Activated CD4-positive, alpha-beta T cell treated with anti-CD3 and anti-CD28 coated beads, Interleukin-2, amount 50 U/mL, for 16 hours (primary cell): ENCODE measurements around the gene MARK2.

Experiments used
- DNase-seq: peaks from one replicate; pipeline ENCODE4 v3.0.0-alpha.2; 2020

MARK2 gene

GRCh38 chr11:63937713-63938478, 99.0 kb downstream of the MARK2 start:
- DNase-seq, result peak; percentile 23

DNA sequence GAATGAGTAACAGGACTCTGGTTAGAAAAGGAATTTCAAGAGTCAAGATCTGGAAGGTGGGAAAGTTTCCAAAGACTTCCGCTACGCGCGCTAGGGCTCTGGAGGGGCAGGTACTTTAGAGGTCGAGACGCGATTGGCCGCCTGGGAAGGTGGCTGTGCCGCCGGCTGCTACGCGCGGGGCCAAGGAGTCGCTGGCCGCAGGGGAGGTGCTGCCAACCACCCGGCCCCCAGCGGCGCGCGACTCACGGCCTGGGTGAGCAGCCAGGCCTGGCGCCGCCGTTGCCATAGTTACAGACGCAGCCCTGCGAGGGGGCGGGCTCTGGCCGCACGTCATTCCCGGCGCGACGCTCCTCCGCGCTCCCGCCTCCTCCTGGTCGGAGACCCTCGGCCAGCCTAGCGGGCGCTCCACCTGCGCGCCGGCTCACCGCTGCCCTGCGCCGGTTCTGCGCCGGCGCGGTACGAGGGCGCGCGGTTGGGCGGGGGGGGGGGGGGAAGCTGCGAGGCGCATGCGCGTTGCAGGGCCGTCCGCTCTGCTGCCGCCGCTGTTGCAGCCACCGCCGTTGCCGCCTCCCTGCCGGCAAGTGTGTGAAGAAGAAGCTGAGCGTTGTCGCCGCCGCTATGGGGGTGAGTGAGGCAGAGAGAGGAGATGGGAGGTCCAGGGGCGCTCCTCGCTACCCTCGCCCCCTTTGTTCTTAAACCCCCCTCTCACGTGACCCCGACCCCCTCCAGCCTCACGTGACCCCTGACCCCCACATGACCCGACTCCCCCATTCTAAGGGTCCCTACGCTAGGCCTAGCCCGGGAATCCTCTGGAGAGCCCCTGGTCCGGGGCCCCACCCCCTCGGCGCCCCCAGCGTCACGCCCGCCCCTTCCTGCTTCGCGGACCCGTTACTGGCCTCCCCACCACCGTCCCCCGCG, 99.8 kb downstream of the MARK2 start, which contains the start of gene NAA40:
Gene NAA40, plus strand, starts transcription at position 524 of the 918 bp plus-strand sequence. Its CDS starts 95 bp downstream, at position 619.
- DNase-seq, result peak; percentile 97

DNA sequence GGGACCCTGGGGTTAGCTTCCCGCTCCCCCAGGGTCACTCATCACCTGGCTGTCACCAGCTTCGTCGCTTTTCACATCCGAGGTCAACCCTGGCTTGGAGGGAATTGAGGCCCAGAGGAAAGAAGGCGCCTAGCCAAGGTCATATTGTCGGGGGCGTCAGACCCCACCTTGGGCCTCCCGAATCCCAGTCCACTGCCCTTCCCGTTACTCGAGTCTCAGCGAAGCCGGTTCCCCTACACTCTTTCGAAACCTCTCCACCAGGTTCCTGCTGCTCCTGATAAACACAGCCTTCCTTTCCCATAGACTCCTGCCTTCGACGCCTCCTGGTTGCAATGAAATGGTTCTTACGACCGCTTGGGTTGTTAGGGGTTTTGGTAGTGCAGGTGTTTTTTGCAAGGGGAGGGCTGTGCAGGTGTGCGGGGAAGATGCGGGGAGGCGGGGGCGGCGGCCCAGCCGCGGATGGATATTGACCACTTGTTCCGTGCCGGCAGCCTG, 100.5 kb downstream of the MARK2 start:
- no peak for DNase-seq

GRCh38 chr11:63940786-63941185, 101.9 kb downstream of the MARK2 start:
- DNase-seq, result no peak

DNA sequence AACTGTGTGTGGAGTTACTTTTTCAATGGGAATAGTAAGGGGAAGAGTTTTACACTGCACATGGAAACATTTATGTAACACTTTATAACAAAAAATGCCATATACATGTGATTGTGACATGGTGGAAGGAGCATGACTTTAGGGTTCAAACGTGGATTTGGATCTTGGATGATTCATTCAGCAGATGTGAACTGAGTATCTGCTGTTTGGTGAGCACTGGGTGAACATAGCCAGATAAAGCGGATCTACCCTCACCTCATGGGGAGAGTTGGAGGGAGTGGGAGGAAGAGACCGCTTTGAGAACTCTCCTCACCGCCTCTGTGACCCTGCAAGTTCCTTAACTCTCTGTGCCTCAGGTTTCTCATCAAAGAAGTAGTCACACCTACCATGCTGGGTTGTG, 103.0 kb downstream of the MARK2 start:
- DNase-seq, result no peak

DNA sequence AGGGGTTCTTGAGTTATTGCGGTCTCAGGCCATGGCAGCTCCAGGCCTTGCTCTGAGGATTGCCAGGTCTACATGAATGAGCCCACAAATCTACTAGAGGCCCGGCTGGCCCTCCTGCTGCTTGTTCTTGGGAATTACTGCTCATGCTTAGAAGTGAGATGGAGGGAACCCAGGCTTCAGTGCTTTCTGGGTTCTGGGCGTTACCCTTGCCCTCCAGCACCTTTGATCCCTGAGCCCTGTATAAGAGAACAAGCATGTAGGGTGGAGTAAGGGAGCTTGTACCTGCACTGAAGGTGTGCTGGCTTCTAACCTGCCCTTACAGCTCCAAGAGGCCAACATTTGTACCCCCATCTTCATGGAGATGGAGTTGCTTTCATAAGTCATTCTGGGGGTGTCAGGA, 103.9 kb downstream of the MARK2 start:
- DNase-seq, result no peak

- no peak for DNase-seq
Measured at GRCh38 chr11:63944987-63945386, 106.1 kb downstream of the MARK2 start.

DNA sequence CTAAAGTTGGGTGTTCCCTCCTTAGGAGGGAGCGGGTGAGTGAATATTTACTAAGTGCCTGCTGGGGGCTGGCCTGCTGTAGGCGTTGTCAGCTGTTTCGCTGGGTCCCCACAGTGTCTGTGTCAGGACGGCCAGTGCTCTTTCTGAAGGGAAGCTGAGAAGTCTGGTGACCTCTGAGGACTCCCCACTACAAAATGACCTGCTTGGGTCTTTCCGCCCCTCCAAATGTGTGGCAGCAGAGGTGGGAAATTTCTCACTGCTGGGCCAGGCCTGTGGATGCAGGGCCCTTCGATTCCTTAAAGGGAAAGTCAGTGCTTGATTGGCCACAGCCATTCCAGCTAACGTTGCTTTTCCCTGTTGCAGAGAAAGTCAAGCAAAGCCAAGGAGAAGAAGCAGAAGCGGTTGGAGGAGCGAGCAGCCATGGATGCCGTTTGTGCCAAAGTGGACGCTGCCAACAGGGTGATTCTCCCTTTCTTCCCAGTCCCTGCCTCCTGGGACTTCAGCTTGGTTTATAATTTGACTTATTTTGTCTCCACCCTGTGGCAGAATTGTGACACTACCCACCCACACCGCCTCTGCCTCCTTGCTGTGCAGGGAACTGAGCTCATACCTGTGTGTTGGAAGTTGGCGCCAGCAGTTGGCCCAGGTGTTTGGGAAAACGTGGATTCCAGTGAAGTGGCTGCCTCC, 106.7 kb downstream of the MARK2 start:
- DNase-seq, result peak; percentile 54

GRCh38 chr11:63951779-63952536, 113.0 kb downstream of the MARK2 start:
- DNase-seq, result peak; percentile 50

DNA sequence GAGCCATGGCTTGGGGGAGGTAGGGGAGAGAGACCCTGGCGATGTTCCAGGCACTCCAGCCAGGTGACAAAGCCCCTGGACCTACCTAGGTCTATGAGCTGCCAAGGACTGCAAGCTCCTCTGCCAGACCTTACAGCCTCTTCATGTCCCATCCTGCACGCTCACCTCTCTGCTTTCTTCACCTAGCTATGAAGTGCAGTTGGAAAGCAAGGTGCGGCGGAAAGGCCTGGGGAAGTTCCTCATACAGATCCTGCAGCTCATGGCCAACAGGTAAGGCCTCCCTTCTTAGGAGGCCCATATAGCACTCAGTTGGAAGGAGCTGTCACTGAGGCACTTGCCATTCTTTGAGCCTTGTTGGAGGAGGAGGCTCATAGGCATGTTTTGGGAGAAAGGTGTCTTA, 113.7 kb downstream of the MARK2 start:
- DNase-seq, result no peak

- DNase-seq, result no peak
Measured at GRCh38 chr11:63958008-63958407, 119.1 kb downstream of the MARK2 start.
